Mucosa of descending colon (tissue), 3 donors: Measurements from ENCODE around the gene BTBD16. TPM values are rescaled to one million over a fixed set of nuclear protein-coding genes. Genes with fewer than 3 reads are reported as not detected.

Experiments used
- ATAC-seq: fragments of 200-7000 bp; cut with Tn5 transposase; one replicate; pipeline ENCODE4 v1.9.1; 2020; ENCODE audit warnings: mild to moderate bottlenecking, moderate library complexity
- DNase-seq, 3 donors: peaks; one replicate each; pipeline ENCODE4 v3.0.0-alpha.2; 2020
- H3K36me3 ChIP-seq: fragments of 200-600 bp; one replicate; pipeline ENCODE4 v1.8.0; 2021; ENCODE audit warnings: low read depth, mild to moderate bottlenecking
- H3K4me1 ChIP-seq: fragments of 200-600 bp; one replicate; pipeline ENCODE4 v1.8.0; 2021; ENCODE audit warnings: low read depth, mild to moderate bottlenecking
- H3K4me3 ChIP-seq: fragments of 200-600 bp; one replicate; pipeline ENCODE4 v1.8.0; 2021; ENCODE audit warnings: mild to moderate bottlenecking
- H3K9me3 ChIP-seq: fragments of 200-600 bp; one replicate; pipeline ENCODE4 v1.8.0; 2021; ENCODE audit warnings: mild to moderate bottlenecking
- CTCF ChIP-seq: fragments of 200-600 bp; IDR thresholded peaks from one replicate; pipeline ENCODE4 v1.8.0; 2022; ENCODE audit warnings: antibody characterized with exemption, mild to moderate bottlenecking
- intact Hi-C, 2 donors: fragments of 100-400 bp; cut with DNase I in 1 of 2; cut with micrococcal nuclease in 1 of 2; formaldehyde crosslinking; loops; one replicate each; pipeline versions ENCODE4 v1.11.0 to v1.11.1; 2022; cut with DNase I, micrococcal nuclease
- total RNA-seq, 3 donors: library from RNA; stranded (reverse); fragmentation: NEBNext Ultra II Directional in 2 of 3; extraction: Animal tissue kit (Norgen Biotek cat#: 25700) in 2 of 3; gene quantifications; one replicate each; pipeline versions ENCODE4 v1.2.1 to v1.2.4, GENCODE V29; 2021 to 2023
- donor health status: DM: no; HTN: no; CAD: no; lungs with moderate emphysema.
- donor health status: DM: no; HTN: no; CAD: no.
- donor health status: DM: no; HTN: yes; CAD: no.

BTBD16 gene
- total RNA-seq, 3 donors from 2014 or later = 0.16 to 0.60 (median 0.26) TPM

GRCh38 chr10:122229666-122230065 lies 41.4 kb upstream of the BTBD16 start:
- H3K9me3 ChIP-seq = no peaks in the 10 kb centered on the region
- H3K36me3 ChIP-seq = no peaks in the 10 kb centered on the region
- DNase-seq = no peak
- intact Hi-C loops = no loop called here
- ATAC-seq = no peak
- TF ChIP-seq CTCF = no peak
- no peaks in the 10 kb centered on the region for H3K4me1 ChIP-seq
- no peak overlapping the region for H3K4me3 ChIP-seq

GRCh38 chr10:122230222-122230621 lies 40.9 kb upstream of the BTBD16 start:
- intact Hi-C loops = no loop called here
- ATAC-seq (no peak), DNase-seq (no peak)
- Histone ChIP-seq H3K4me1 (no peaks in the 10 kb centered on the region), H3K36me3 (no peaks in the 10 kb centered on the region), H3K4me3 (no peak overlapping the region), H3K9me3 (no peaks in the 10 kb centered on the region)
- TF ChIP-seq CTCF = no peak

GRCh38 chr10:122232769-122233168 lies 38.3 kb upstream of the BTBD16 start:
- no peak for ATAC-seq
- no peak overlapping the region for H3K4me3 ChIP-seq
- no peaks in the 10 kb centered on the region for H3K9me3 ChIP-seq
- H3K4me1 ChIP-seq = no peaks in the 10 kb centered on the region
- intact Hi-C loops = no loop called here
- no peaks in the 10 kb centered on the region for H3K36me3 ChIP-seq
- TF ChIP-seq CTCF = no peak
- DNase-seq = no peak

GRCh38 chr10:122233857-122234348 lies 37.2 kb upstream of the BTBD16 start:
- H3K9me3 ChIP-seq = no peaks in the 10 kb centered on the region
- no peak overlapping the region for H3K4me3 ChIP-seq
- no peaks in the 10 kb centered on the region for H3K36me3 ChIP-seq
- TF ChIP-seq CTCF = no peak
- ATAC-seq (peak; percentile 26), DNase-seq (no peak)
- H3K4me1 ChIP-seq = no peaks in the 10 kb centered on the region
- intact Hi-C loops = no loop called here

GRCh38 chr10:122234416-122234815 lies 36.7 kb upstream of the BTBD16 start:
- TF ChIP-seq CTCF = no peak
- ATAC-seq (no peak), DNase-seq (no peak)
- Histone ChIP-seq H3K4me1 (no peaks in the 10 kb centered on the region), H3K9me3 (no peaks in the 10 kb centered on the region), H3K36me3 (no peaks in the 10 kb centered on the region), H3K4me3 (no peak overlapping the region)
- intact Hi-C loops = no loop called here

GRCh38 chr10:122236690-122237306 lies 34.3 kb upstream of the BTBD16 start:
- TF ChIP-seq CTCF = no peak
- Histone ChIP-seq H3K36me3 (no peaks in the 10 kb centered on the region), H3K9me3 (no peaks in the 10 kb centered on the region), H3K4me1 (no peaks in the 10 kb centered on the region), H3K4me3 (no peak overlapping the region)
- no peak for ATAC-seq
- intact Hi-C loops = no loop called here
- DNase-seq = no peak
